Mucosa of rectum (tissue), 2 donors: ENCODE results near the gene KLHDC8A.

Source experiments
- H3K27ac ChIP-seq, 2 donors: one replicate each; pipeline ENCODE4 v1.7.0; 2013; ENCODE audit warnings: inconsistent platforms in 2 of 2, low read depth in 2 of 2, low read length in 2 of 2
- H3K27me3 ChIP-seq, 2 donors: one replicate each; pipeline ENCODE4 v1.7.0; 2013; ENCODE audit warnings: low read length in 2 of 2; ENCODE audit not compliant: control insufficient read depth in 2 of 2, insufficient read depth in 2 of 2
- H3K36me3 ChIP-seq, 2 donors: one replicate each; pipeline ENCODE4 v1.7.0; 2013; ENCODE audit warnings: low read length in 2 of 2; ENCODE audit not compliant: control insufficient read depth in 2 of 2, insufficient read depth in 2 of 2
- H3K4me1 ChIP-seq, 2 donors: one replicate each; pipeline ENCODE4 v1.7.0; 2013; ENCODE audit warnings: low read length in 2 of 2, mild to moderate bottlenecking in 1 of 2; ENCODE audit not compliant: control insufficient read depth in 2 of 2, insufficient read depth in 2 of 2
- H3K4me3 ChIP-seq, 2 donors: one replicate each; pipeline ENCODE4 v1.7.0; 2013; ENCODE audit warnings: low read length in 2 of 2
- H3K9ac ChIP-seq, 2 donors: one replicate each; pipeline ENCODE4 v1.7.0; 2013; ENCODE audit warnings: low read length in 2 of 2, low read depth in 1 of 2, mild to moderate bottlenecking in 1 of 2
- H3K9me3 ChIP-seq, 2 donors: one replicate each; pipeline ENCODE4 v1.7.0; 2013; ENCODE audit warnings: low read length in 2 of 2; ENCODE audit not compliant: control insufficient read depth in 2 of 2
- donor health status: healthy.
- donor health status: Normal muscosa, but diverticular disease.

Gene KLHDC8A

GRCh38 chr1:205382561-205382960 lies 25.8 kb upstream of the KLHDC8A start:
- Histone ChIP-seq H3K4me3 (no peak overlapping the region), H3K27ac (no peak overlapping the region), H3K27me3 (no peaks in the 10 kb centered on the region), H3K4me1 (no peaks in the 10 kb centered on the region), H3K36me3 (no peaks in the 10 kb centered on the region), H3K9me3 (no peaks in the 10 kb centered on the region), H3K9ac (no peak overlapping the region)

GRCh38 chr1:205381305-205381704 lies 24.6 kb upstream of the KLHDC8A start:
- Histone ChIP-seq H3K27ac (no peak overlapping the region), H3K4me1 (no peaks in the 10 kb centered on the region), H3K9me3 (no peaks in the 10 kb centered on the region), H3K4me3 (no peak overlapping the region), H3K27me3 (no peaks in the 10 kb centered on the region), H3K36me3 (no peaks in the 10 kb centered on the region), H3K9ac (no peak overlapping the region)

- Histone ChIP-seq H3K9me3 (no peaks in the 10 kb centered on the region), H3K27me3 (no peaks in the 10 kb centered on the region), H3K4me3 (no peak overlapping the region), H3K9ac (no peak overlapping the region), H3K36me3 (no peaks in the 10 kb centered on the region), H3K27ac (no peak overlapping the region), H3K4me1 (peaks cover 0 to 3% of the 10 kb centered on the region in 2 donors)
These were observed 24.2 kb upstream of the KLHDC8A start for GRCh38 chr1:205380882-205381281.

- H3K36me3 ChIP-seq: no peaks in the 10 kb centered on the region
- no peaks in the 10 kb centered on the region for H3K27me3 ChIP-seq
- H3K27ac ChIP-seq: no peak overlapping the region
- no peaks in the 10 kb centered on the region for H3K9me3 ChIP-seq
- no peak overlapping the region for H3K4me3 ChIP-seq
- peaks cover 0 to 4% of the 10 kb centered on the region in 2 donors for H3K4me1 ChIP-seq
- no peak overlapping the region for H3K9ac ChIP-seq
These were observed 22.3 kb upstream of the KLHDC8A start for GRCh38 chr1:205379056-205379455.

- H3K9ac ChIP-seq: no peak overlapping the region
- peaks cover 0 to 4% of the 10 kb centered on the region in 2 donors for H3K4me1 ChIP-seq
- H3K27me3 ChIP-seq: no peaks in the 10 kb centered on the region
- H3K36me3 ChIP-seq: no peaks in the 10 kb centered on the region
- no peak overlapping the region for H3K27ac ChIP-seq
- no peak overlapping the region for H3K4me3 ChIP-seq
- H3K9me3 ChIP-seq: no peaks in the 10 kb centered on the region
These were observed 20.6 kb upstream of the KLHDC8A start for GRCh38 chr1:205377355-205377754.

GRCh38 chr1:205376739-205377138 lies 20.0 kb upstream of the KLHDC8A start:
- Histone ChIP-seq H3K4me3 (no peak overlapping the region), H3K9me3 (no peaks in the 10 kb centered on the region), H3K4me1 (peaks cover 0 to 4% of the 10 kb centered on the region in 2 donors), H3K36me3 (no peaks in the 10 kb centered on the region), H3K27ac (no peak overlapping the region), H3K9ac (no peak overlapping the region), H3K27me3 (no peaks in the 10 kb centered on the region)

GRCh38 chr1:205375835-205376545 lies 19.3 kb upstream of the KLHDC8A start:
- H3K27me3 ChIP-seq: no peaks in the 10 kb centered on the region
- no peak overlapping the region for H3K27ac ChIP-seq
- no peaks in the 10 kb centered on the region for H3K9me3 ChIP-seq

GRCh38 chr1:205374210-205375078 lies 17.7 kb upstream of the KLHDC8A start:
- Histone ChIP-seq H3K27me3 (no peaks in the 10 kb centered on the region), H3K9ac (no peak overlapping the region), H3K4me3 (no peak overlapping the region), H3K36me3 (no peaks in the 10 kb centered on the region), H3K27ac (no peak overlapping the region), H3K4me1 (peaks cover 0 to 4% of the 10 kb centered on the region in 2 donors), H3K9me3 (no peaks in the 10 kb centered on the region)

More at GRCh38 chr1:205375835-205376545, 19.3 kb upstream of the KLHDC8A start:
- Histone ChIP-seq H3K4me1 (peaks cover 0 to 4% of the 10 kb centered on the region in 2 donors), H3K4me3 (no peak overlapping the region), H3K9ac (no peak overlapping the region), H3K36me3 (no peaks in the 10 kb centered on the region)

- Histone ChIP-seq H3K9ac (no peak overlapping the region), H3K4me1 (peaks cover 0 to 4% of the 10 kb centered on the region in 2 donors), H3K36me3 (no peaks in the 10 kb centered on the region), H3K9me3 (no peaks in the 10 kb centered on the region), H3K27ac (no peak overlapping the region), H3K4me3 (no peak overlapping the region), H3K27me3 (no peaks in the 10 kb centered on the region)
These were observed 17.1 kb upstream of the KLHDC8A start for GRCh38 chr1:205373798-205374175.

GRCh38 chr1:205373022-205373797 lies 16.5 kb upstream of the KLHDC8A start:
- H3K9me3 ChIP-seq: no peaks in the 10 kb centered on the region
- no peak overlapping the region for H3K9ac ChIP-seq
- no peaks in the 10 kb centered on the region for H3K36me3 ChIP-seq
- H3K27me3 ChIP-seq: no peaks in the 10 kb centered on the region
- H3K27ac ChIP-seq: no peak overlapping the region
- H3K4me3 ChIP-seq: no peak overlapping the region
- H3K4me1 ChIP-seq: peaks cover 0 to 4% of the 10 kb centered on the region in 2 donors
